GM19467 (cell line): ENCODE measurements around the gene ANKS6.

Source experiments
- ATAC-seq: cut with Tn5 transposase; IDR thresholded peaks from one replicate; pipeline ENCODE4 v1.9.1; 2021; ENCODE audit warnings: mild to moderate bottlenecking, moderate library complexity; ENCODE audit not compliant: unreplicated experiment

The ANKS6 gene

GRCh38 chr9:98740226-98740881 lies 56.0 kb downstream of the ANKS6 start:
- ATAC-seq, result no peak

- ATAC-seq, result no peak
Observed at GRCh38 chr9:98738741-98739140, 57.6 kb downstream of the ANKS6 start.

GRCh38 chr9:98736226-98736625 lies 60.1 kb downstream of the ANKS6 start:
- ATAC-seq, result no peak

- no peak for ATAC-seq
Observed at GRCh38 chr9:98732801-98733200, 63.6 kb downstream of the ANKS6 start.

GRCh38 chr9:98732091-98732490 lies 64.3 kb downstream of the ANKS6 start:
- ATAC-seq, result no peak

GRCh38 chr9:98730871-98731270 lies 65.5 kb downstream of the ANKS6 start:
- no peak for ATAC-seq

- no peak for ATAC-seq
Observed at GRCh38 chr9:98728500-98728899, 67.9 kb downstream of the ANKS6 start.

GRCh38 chr9:98727428-98727827 lies 68.9 kb downstream of the ANKS6 start:
- no peak for ATAC-seq

- no peak for ATAC-seq
Observed at GRCh38 chr9:98726735-98727134, 69.6 kb downstream of the ANKS6 start.

GRCh38 chr9:98724810-98725530 lies 71.4 kb downstream of the ANKS6 start:
- ATAC-seq, result no peak

GRCh38 chr9:98721643-98722042 lies 74.7 kb downstream of the ANKS6 start:
- ATAC-seq, result no peak

- ATAC-seq, result no peak
Observed at GRCh38 chr9:98720402-98720801, 76.0 kb downstream of the ANKS6 start.

GRCh38 chr9:98719055-98719454 lies 77.3 kb downstream of the ANKS6 start:
- ATAC-seq, result no peak

- no peak for ATAC-seq
Observed at GRCh38 chr9:98714833-98715232, 81.5 kb downstream of the ANKS6 start.

GRCh38 chr9:98712987-98713386 lies 83.4 kb downstream of the ANKS6 start:
- no peak for ATAC-seq

GRCh38 chr9:98709968-98710965 lies 86.1 kb downstream of the ANKS6 start:
- ATAC-seq, result no peak

- no peak for ATAC-seq
Observed at GRCh38 chr9:98708933-98709911, 87.1 kb downstream of the ANKS6 start, which contains the start of gene GABBR2. GABBR2 (minus strand) TSS chr9:98708935; CDS start chr9:98708737, 198 bp downstream.

GRCh38 chr9:98708103-98708932 lies 88.0 kb downstream of the ANKS6 start:
- no peak for ATAC-seq
